NAMALWA (cell line): Measurements from ENCODE around the gene USO1.
A peak's percentile ranks its signal among the peaks of the same experiment; 100 is the strongest.
"Not testable (repeated sequence)": the region's sequence is repeated elsewhere in the genome, so short reads cannot be mapped to it uniquely, and the experiment has no call there.

Experiments used
- DNase-seq: peaks from one replicate; pipeline ENCODE4 v3.0.0-alpha.2; 2015; ENCODE audit warnings: low spot score

Gene USO1

DNA sequence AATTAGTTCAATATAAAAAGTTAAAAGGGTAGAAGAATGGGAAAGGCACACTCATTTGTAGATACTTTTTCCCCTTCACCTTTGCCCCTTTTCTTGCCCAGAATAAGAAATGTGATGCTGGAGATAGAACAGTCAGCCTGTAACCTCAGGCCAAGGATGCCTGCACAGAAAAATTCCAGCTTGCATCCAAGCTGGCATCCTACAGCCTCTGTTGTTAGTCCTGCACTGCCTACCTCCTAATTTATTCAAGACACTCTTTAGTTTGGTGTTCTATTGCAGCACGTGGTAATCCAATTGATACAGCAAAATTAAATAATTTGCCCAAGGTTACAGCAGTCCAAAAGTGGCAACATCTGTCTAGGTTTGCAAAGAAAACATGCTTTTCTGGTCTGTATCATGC lies 9.7 kb upstream of the USO1 start:
- DNase-seq = no peak

DNA sequence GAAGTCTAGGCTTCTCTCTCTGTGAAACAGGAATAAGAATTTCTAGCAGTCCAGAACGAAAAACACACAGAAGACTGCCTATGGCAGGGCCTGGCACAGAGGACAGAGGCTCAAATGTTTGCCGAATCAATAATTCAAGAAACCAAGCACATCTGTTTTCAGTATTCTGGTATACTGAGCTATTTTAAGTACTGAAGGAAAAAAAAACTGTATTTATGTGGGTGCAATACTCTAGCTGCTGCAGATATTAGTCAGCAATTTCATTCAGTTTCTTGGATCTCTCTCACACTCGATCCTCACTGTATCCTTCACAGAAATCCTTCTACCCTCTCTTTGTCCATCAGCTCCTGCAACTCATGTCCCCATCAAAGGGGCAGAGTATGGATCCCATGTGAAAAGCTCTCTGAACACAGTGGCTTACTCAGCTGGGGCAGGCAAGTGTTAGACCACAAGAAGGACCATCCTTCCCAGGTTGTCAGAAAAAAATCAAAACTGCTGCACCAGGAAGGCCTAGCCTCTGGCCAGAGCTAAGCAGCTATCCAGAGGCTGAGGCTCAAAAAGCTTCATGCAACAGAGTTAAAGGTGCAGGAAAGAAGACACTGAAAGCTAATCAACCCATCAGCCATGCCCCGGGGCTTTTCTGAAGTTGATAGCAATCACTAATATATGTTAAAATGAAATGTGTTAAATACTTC lies 9.1 kb upstream of the USO1 start:
- DNase-seq = no peak

DNA sequence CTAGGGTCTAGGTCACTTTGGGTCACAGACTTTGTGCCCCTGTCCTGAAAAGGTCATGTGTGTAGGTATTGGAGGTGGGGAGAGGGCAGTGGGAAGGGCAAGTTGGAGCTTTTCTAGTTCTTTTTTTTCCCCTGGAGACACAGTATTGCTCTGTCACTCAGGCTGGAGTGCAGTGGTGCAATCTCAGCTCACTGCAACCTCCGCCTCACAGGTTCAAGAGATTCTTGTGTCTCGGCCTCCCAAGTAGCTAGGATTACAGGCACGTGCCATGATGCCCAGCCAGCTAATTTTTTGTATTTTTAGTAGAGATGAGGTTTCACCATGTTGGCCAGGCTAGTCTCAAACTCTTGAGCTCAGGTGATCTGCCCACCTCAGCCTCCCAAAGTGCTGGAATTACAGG lies 8.3 kb upstream of the USO1 start:
- DNase-seq = not testable (repeated sequence)

DNA sequence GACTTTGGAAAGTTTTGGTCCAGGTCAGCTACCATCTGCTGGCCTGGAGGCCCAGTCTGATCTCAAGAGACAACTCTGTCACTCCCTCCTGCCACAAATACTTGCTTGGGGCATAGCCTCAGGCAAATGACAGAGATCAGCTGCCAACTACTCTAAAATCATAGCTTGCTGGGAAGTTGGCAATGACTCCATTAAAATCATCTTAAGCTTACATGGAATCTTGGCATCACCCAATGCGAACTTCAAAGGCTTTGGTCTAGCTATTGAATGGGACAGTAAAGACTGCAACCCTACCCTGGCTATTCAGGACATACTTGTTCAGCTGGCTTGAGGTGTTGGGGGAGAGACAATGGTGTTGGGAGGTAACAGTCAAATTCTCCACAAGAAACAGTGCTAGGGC lies 7.0 kb upstream of the USO1 start:
- DNase-seq = no peak

DNA sequence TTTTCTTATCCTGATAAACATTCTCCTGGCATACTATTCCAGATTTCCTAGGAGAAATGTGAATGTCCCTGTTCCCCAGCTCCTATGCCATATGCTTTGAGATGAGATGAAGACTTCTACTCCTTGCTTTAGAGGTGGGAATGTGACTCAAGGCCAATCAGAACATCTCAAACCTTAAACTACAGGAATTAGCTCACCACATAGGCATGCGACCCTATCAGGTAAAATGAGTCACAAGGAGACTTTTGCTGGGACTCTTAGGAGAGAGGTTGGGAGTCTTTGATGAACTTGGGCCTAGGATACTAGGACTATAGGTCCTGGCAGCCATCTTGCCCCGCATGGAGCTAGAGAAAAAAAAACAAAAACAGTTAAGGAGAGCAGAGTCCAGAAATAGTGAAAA lies 5.8 kb upstream of the USO1 start:
- DNase-seq = no peak

DNA sequence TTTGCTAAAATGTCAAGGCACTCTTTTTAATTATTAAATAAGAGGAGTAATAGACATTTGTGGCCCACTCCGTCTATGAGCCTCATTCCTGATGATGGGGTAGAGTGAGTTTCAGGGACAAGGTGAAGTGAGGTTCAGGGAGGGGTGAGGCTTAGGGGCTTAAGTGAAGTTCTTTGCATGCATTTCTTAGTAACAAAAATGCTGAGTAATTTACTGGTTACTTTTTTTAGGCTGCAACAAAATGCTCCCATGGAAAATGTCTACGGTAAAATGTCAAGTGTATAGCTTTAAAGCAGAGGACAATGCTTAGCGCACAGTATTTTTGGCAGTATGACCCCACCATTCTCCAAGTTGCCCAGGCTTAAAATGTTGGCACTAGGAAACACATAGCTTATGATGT lies 2.0 kb upstream of the USO1 start:
- no peak for DNase-seq

DNA sequence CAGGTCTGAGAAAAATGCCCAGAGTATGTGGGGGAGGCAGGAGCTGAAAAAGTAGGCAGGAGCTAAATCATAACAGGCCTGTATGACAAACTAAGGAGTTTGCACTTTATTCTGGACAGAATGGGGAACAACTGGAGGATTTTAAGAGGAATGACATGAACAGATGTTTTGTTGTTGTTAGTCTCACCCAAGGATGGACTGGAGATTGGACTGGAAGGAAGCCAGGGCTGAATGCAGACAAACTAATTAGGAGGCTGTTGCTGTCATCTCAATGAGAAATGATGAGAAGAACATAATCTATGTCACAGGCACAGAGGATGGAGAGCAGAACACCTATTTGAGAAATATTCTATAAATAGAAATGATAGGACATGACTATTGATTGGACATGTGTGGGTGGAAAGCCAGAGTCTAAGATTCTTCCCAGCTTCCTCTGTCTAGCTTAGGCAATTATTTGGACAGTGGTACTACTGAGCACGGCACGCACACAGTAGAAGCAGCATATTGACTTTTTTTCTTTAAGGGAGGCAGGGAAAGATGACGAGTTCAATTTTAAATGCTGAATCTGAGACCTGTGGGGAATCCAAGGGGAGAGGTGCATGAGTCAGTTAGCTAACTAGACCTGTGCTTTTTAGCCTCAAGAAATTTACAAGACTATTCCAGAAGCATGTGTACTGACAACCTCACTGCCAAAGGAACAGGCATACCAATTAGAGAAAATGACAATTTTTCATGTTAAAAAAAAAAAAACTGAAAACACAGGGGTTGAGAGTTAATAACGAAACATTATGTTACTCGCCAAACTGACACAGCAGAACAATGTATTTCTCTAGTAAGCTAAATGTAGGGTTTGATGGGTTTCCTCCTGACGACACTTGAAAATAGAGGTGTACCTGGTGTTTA lies 963 bp upstream of the USO1 start:
- peak; percentile 18 for DNase-seq

DNA sequence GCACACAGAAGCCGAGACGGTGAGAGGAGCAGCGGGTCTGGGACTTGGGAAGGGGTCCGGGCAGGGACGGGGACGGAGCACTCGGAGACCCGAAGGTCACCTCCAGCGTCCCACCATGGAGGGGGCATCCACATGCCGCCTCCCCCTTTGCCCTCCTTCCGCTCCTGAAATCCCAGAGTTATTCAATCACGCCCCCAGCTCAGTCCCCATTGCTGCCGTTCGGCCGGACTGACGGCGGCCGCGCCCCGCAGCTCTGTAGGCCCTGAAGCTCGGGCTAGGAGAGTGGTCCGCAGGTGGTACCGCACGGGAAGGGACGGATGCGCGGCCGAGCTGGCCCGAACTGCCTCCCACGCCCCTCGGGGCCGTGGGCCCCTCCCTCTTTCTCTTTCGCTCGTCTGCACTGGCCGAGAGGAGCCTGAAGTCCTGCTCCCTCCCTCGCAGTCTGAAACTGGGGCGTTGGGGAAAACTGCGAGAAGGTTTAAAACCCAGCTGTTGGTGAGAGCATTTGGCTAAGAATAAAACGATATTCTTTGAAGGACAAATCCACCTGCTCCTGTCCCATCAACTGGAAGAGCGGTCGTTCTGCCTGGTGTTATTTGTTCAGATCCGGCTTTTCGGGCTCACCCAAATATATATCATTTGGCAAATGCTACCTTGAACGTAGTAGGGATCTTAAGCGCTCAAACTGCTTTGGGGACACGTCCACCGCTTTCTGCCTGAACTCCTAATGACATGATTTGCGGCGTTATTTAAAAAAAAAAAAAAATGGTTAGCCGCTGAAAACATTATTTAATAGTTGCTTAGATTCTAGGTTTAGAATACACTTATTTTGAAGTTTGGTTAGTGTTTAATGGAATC lies 719 bp downstream of the USO1 start:
- DNase-seq = peak; percentile 77

DNA sequence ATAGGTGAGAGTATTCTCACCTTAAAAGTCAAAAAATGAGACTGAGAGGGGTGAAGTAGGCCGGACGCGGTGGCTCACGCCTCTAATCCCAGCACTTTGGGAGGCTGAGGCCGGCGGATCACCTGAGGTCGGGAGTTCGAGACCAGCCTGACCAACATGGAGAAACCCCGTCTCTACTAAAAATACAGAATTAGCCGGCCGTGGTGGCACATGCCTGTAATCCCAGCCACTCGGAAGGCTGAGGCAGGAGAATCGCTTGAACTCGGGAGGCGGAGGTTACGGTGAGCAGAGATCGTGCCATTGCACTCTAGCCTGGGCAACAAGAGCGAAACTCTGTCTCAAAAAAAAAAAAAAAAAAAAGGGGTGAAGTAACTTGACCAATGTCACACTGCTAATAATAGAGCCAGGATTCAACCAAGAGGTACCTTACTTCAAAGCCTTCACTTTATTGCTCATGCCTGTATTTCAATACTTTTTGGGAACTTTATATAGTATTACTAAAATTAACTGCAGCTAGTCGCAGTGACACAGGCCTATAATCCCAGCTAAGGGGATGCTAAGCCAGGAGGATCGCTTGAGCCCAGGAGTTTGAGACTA lies 1.7 kb downstream of the USO1 start:
- DNase-seq = not testable (repeated sequence)

DNA sequence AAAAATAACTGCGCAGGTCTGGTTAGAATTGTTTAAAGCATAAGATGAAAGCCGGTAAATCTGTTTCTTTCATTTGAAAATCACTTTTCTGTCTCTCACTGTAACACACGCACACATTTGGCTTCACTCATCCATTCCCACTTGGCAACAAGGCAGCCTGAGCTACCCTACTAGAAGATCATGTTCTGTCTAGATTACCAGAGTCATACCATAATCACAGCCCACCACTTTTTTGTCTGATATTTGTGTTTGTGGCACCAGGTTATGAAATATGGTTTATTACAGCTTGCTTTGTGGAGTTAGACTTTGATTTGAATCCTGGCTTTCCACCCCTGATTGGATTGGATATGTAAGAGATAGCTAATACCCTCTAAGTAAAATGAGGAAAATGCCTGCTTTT lies 2.2 kb downstream of the USO1 start:
- DNase-seq = peak; percentile 13

DNA sequence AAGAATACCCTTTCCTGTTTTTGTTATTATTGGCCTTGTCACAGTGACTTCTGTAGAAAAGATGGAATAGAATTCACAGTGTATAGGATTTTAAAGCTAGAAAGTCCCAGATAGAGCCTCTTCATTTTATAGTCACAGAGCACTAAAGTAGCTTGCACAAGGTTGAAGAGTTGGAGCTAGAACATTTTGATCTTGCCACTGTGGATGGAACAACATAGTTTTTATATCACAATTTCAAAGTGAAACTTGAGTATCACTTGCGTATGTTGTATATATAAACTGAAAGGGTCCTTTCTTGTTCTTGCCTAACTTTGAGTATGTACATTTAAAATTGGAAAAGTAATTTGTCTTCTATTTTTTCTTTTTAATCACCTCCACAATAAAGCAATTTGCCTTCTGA lies 2.7 kb downstream of the USO1 start:
- no peak for DNase-seq

DNA sequence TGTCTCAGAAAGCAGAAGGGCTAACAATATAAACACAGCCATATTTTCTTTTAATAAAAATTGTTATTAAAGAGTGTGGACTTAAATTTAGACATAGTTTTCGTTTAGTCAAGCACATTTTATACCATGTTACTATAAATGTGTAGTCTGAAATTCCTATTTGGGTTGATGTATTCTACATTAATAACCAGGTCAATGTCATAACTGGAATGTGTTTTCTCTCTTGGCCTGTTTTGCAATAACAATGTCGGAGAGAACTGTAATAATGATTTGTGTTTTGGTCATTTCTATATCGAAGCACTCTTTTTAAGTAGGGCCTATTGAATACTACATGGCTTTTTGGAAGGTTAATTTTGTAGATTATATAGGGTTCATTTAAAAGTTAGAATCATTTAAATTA lies 5.5 kb downstream of the USO1 start:
- DNase-seq = no peak

DNA sequence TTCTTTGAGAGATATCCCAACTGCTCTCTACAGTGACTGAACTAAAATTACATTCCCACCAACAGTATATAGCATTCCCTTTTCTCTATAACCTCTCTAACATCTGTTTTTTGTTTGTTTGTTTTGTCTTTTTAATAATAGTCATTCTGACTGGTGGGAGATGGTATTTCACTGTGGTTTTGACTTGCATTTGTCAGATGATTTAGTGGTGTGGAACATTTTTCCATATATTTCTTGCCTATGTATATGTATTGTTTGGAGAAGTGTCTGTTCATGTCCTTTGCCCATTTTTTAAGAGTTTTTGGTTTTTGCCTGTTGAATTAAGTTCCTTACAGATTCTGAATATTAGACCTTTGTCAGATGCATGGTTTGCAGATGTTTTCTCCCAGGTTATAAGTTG lies 9.0 kb downstream of the USO1 start:
- DNase-seq = no peak

DNA sequence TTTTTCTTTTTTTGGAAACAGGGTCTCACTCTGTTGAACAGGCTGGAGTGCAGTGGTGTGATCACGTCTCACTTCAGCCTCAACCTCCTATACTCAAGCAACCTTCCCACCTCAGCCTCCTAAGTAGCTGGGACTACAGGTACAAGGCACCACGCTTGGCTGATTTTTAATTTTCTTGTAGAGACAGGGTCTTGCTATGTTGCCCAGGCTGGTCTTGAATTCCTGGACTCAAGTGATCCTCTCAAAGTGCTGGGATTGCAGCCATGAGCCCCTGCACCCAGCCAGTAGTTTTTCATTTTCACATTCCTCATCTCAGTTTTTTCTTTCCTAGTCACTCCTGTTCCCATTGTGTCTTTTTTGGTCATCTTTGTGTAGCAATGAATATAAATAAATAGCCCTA lies 11.1 kb downstream of the USO1 start:
- DNase-seq = no peak

DNA sequence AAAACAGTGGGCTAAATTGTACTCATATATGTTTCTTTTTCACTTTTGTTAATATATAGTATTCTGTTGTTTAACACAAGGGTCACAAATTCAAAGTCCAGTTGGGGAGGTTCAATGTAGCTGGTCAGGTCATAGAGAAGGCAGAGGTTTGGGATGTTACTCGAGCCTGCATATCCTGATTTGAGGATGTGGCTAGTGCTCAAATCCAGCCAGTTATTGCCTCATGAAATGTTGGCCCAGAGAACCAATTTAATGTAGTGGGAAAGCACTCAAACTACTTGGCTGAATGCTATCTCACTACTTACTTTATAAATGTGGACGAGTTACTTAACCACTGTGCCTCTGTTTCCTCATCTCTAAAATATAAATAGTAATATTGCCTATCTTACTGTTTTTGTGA lies 12.5 kb downstream of the USO1 start:
- no peak for DNase-seq

DNA sequence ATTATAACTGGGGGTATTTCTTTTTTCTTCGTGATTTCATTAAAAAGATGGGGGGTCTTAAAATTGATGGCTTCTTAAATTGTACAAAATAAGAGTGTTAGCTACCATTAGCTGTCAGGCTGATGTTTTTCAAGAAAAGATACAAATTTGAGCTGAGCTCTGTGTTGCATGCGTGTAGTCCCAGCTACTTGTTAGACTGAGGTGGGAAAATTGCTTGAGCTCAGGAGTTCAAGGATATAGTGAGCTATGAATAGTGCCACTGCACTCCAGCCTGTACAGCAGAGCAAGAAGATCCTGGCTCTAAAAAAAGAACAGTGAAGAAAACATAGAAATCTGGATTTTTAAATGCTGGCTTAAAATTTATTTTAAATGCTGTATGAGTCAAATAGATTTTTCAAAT lies 13.0 kb downstream of the USO1 start:
- no peak for DNase-seq

DNA sequence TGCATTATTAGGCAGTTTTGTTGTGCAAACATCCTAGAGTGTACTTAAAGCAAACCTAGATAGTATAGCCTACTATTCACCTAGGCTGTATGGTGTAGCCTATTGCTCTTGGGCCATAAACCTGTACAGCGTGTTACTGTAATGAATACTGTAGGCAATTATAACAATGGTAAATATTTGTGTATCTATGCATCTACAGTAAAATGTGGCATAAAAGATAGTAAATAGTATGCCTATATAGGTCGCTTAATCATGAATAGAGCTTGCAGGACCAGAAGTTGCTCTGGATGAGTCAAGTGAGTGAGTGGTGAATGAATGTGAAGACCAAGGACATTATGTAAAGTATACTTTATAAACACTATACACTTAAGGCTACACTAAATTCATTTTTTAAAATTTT lies 16.6 kb downstream of the USO1 start:
- DNase-seq = no peak

DNA sequence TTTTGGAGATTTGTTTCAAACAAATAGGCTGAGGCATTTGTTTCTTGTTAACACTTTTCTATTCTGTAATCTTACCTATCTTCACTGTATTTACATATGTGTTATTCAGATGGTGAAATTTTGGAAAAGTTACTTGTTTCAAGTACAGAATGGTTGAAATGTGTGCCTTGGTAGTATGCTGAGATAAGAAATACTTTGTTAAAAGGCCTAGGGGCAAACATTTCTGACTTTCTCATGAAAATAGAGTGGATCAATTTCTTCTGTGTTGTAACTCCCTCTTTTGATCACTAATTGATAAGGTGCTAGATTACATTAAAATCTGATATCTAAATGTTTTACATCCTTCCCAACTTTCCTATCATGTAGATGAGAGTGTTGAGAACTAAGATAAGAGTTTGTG lies 18.1 kb downstream of the USO1 start:
- no peak for DNase-seq

DNA sequence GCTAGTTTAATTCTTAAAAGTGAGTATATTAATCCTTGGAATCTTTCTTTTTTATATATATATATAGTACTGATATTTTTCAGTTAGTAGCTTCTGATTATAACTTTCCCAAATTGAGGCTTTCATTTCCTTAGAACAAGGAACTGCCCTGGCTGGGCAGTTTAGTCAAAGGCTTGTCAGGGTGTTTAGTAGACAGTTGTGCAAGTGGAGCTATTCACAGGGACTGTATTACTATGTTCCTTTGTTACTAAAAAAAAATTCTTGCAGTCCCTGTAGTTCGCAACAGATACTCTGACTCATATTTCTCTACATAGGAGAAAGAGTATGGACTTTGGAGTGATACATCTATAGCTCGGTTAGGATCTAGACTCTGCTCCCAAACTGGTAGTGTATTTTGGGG lies 20.8 kb downstream of the USO1 start:
- DNase-seq = no peak

DNA sequence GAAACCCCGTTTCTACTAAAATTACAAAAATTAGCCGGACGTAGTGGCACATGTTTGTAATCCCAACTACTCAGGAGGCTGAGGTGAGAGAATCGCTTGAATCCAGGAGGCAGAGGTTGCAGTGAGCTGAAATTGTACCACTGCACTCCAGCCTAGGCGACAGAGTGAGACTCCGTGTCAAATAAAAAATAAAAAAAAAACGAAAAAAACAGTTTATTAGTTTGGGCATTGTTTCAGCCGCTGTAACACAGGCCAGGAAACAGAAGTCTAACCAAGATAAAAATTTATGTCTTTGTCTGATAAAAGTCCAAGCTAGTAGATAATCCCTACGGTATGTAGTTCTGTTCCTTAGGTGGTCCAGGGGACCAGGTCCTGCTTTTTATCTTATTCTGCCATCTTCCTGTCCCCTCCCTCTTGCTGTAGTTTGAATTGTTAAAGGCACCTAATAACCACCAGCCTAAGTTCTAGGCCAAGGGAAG lies 21.4 kb downstream of the USO1 start:
- DNase-seq = no peak

DNA sequence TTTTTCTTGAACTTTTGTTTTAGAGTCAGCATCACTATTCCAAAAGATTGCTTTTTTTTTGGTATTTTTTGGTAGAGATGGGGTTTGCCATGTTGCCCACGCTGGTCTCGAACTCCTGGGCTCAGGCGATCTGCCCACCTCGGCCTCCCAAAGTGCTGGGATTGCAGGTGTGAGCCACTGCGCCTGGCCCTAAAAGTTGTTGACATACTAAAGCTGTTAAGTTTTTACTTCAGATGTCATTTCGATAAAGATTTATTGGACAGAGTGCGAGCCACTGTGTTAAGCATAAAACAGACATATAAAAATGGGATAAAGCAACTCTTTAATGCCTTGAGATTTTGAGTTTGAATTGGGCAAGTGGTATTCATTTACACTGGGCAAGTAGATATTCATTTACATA lies 28.3 kb downstream of the USO1 start:
- no peak for DNase-seq

DNA sequence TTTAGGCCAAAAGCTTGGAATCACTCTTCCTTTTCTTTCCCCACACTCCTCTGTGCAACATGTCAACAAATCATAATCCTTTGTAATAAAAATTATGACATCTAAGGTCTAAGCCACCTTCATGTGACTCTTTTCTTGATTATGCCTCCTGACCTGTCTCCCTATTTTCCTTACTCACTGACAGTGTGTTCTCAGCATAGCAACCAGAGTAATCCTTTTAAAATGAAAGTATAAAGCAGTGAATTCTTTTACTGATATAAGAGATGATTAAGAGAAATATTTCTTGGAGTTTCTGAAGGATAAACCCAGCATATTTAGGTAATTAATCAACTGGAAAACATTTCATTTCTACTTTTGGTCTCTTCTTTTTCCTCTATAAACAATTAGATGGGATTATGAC lies 44.7 kb downstream of the USO1 start:
- no peak for DNase-seq
